GM12892 (cell line): ENCODE results near the gene ADSS1.
A peak's percentile ranks its signal among the peaks of the same experiment; 100 is the strongest.
"Not testable (repeated sequence)": the region's sequence is repeated elsewhere in the genome, so short reads cannot be mapped to it uniquely, and the experiment has no call there.

Source experiments
- DNase-seq: peaks from one replicate; pipeline ENCODE4 v3.0.0; 2011; ENCODE audit not compliant: insufficient read length
- FAIRE-seq: peaks from 2 replicates; lab custom pipeline; 2011; peaks lifted over from hg19 to GRCh38; lab: Jason Lieb, UNC
- POLR2A ChIP-seq: IDR thresholded peaks from 2 replicates; pipeline ENCODE4 v1.6.1; 2011; ENCODE audit warnings: low read depth, low read length, control low read depth
- POLR2AphosphoS5 ChIP-seq: IDR thresholded peaks from 2 replicates; pipeline ENCODE4 v1.6.1; 2011; ENCODE audit warnings: low read depth, low read length, control low read depth
- TAF1 ChIP-seq: IDR thresholded peaks from 2 replicates; pipeline ENCODE4 v1.6.1; 2011; ENCODE audit warnings: low read depth, mild to moderate bottlenecking, control low read depth, low read length, borderline replicate concordance

Gene ADSS1

GRCh38 chr14:104742586-104743455, 18.8 kb downstream of the ADSS1 start:
- FAIRE-seq = no peak
- TF ChIP-seq POLR2A (no peak), TAF1 (no peak), POLR2AphosphoS5 (no peak)
- no peak for DNase-seq

GRCh38 chr14:104743461-104744380, 19.7 kb downstream of the ADSS1 start:
- TF ChIP-seq POLR2A (no peak), POLR2AphosphoS5 (no peak), TAF1 (no peak)
- no peak for FAIRE-seq
- no peak for DNase-seq

GRCh38 chr14:104744484-104744883, 20.5 kb downstream of the ADSS1 start:
- no peak for DNase-seq
- TF ChIP-seq TAF1 (no peak), POLR2AphosphoS5 (no peak), POLR2A (no peak)
- FAIRE-seq = no peak

DNA sequence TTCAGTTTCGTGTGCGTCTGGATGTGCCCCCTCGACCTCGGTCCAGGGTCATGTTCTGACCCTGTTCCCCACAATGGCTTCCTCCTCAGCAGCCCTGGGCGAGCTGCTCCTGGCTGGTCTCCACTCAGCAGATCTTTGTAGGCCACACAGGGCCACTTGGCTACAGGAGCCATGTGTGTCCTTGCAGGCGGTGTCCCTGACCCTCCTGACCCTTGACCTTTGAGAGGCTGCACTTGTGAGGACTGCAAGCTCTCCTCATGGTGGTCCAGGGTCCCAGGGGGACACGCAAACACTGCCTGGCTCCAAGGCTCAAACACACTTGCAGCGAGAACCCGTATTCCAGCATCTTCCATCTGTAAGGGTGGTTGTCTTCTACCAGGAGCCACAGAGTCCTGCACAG, 21.4 kb downstream of the ADSS1 start:
- DNase-seq = no peak
- no peak for FAIRE-seq

DNA sequence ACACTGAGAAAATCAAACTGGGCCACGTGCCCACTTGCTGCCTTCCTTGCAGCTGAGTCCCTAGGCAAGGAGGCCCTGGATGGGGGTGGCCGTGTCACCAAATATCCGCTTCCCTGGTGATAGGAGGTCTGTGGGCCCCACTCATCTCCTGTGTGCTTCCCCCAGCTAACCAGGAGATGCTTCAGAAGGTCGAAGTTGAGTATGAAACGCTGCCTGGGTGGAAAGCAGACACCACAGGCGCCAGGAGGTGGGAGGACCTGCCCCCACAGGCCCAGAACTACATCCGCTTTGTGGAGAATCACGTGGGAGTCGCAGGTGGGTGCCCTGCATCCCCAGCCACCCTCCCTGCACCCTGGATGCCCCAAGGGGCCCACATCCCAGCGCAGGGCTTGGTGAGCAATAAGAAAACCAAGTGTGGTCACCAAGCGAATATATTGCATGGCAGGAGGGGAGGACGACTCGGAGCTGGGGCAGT, 22.1 kb downstream of the ADSS1 start:
- DNase-seq (no peak), FAIRE-seq (peak; percentile 61)
- TF ChIP-seq POLR2AphosphoS5 = no peak
- TF ChIP-seq TAF1 = no peak
- TF ChIP-seq POLR2A = no peak

More for the DNA sequence above, 21.4 kb downstream of the ADSS1 start:
- TF ChIP-seq POLR2A = no peak
- no peak for TF ChIP-seq TAF1
- TF ChIP-seq POLR2AphosphoS5 = no peak

- TF ChIP-seq POLR2AphosphoS5 = no peak
- no peak for TF ChIP-seq TAF1
- TF ChIP-seq POLR2A = no peak
- no peak for FAIRE-seq
- no peak for DNase-seq
Measured at GRCh38 chr14:104746934-104747481, 23.0 kb downstream of the ADSS1 start.

DNA sequence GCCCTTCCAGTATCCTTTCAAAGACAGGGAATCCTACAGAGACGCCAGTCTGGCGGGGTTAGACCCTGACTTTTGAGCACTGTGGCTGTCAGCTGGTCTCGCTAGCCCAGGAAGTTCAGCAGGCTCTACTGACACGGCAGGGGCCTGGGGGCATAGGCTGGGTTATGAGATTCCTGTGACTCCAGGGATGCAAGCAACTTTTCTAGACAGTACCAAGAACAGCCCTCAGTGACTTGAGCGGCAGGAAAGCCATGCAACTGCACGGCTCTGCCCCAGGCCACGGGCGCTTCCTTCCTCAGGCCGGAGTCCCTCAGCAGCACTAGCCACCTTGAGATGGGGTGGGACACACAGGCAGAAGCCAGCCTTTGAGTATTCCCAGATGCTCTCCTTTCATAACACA, 23.8 kb downstream of the ADSS1 start:
- DNase-seq (no peak), FAIRE-seq (no peak)
- TF ChIP-seq POLR2AphosphoS5 = no peak

- FAIRE-seq = no peak
- TF ChIP-seq POLR2AphosphoS5 = no peak
- TF ChIP-seq POLR2A = no peak
- TF ChIP-seq TAF1 = no peak
- no peak for DNase-seq
Measured at GRCh38 chr14:104749111-104749649, 25.2 kb downstream of the ADSS1 start.

DNA sequence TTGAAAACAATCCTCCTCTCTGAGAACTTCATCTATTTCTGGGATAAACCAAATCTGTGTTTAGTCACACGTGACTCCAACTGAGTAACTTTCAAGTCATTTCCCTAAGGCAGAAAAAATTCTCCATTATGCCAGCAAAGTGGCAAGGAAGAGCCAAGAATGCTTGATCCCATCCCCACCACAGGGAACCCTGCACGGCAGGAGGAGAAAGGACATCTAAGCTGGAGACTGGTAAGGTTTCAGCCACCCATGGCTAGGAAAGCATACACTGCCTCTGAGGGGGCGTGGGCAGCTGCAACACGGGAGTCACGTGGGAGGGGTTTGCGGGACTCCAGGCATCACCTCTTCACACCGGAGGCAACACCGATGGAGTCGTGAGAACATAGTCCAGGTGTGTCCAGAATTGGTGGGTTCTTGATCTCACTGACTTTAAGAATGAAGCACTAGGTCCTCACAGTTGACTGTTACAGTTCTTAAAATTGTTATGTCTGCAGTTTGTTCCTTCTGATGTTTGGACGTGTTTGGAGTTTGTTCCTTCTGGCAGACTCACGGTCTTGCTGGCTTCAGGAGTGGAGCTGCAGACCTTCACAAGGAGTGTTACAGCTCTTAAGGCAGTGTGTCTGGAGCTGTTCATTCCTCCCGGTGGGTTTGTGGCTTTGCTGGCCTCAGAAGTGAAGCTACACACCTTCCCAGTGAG, 26.2 kb downstream of the ADSS1 start:
- FAIRE-seq = no peak
- TF ChIP-seq POLR2AphosphoS5 = no peak
- no peak for TF ChIP-seq TAF1
- no peak for TF ChIP-seq POLR2A
- DNase-seq = no peak

- FAIRE-seq, DNase-seq: not testable (repeated sequence)
Measured at GRCh38 chr14:104750753-104751057, 26.7 kb downstream of the ADSS1 start.
